Activated CD8-positive, alpha-beta memory T cell treated with anti-CD3 and anti-CD28 coated beads for 36 hours (primary cell): Measurements from ENCODE around the gene ENPEP. TPM values are rescaled to one million over a fixed set of nuclear protein-coding genes. Genes with fewer than 3 reads are reported as not detected.

Source experiments
- CTCF ChIA-PET: fragments of 350-600 bp; sonication (Branson Sonifier 250); formaldehyde crosslinking; loops from one replicate; lab custom pipeline; 2021; ENCODE audit warnings: antibody characterized with exemption; lab: Charles Lee
- POLR2A ChIA-PET: fragments of 350-600 bp; sonication (Branson Sonifier 250); formaldehyde crosslinking; loops from one replicate; lab custom pipeline; 2021; ENCODE audit warnings: antibody characterized with exemption; lab: Charles Lee
- total RNA-seq, 2 experiments: library from RNA; stranded (reverse); gene quantifications; one replicate each; pipeline ENCODE4 v1.2.3, GENCODE V29; 2021

The ENPEP gene
- total RNA-seq, 2 experiments from 2014 or later: not detected

GRCh38 chr4:110510955-110511544 is 35.1 kb downstream of the ENPEP start:
- ChIA-PET POLR2A (no interaction called here), CTCF (interaction anchor here (0.7 to 5.4 kb wide), 5 partner anchors 11 to 512 kb away, joined by 3 to 26 read pairs (median 4); no protein-coding TSS in a partner anchor)

GRCh38 chr4:110512901-110513300 is 36.9 kb downstream of the ENPEP start:
- POLR2A ChIA-PET: no interaction called here
- CTCF ChIA-PET: interaction anchor here (0.6 to 5.4 kb wide), 2 partner anchors 70 to 514 kb away, joined by 3 to 26 read pairs; no protein-coding TSS in a partner anchor

GRCh38 chr4:110514889-110515479 is 39.0 kb downstream of the ENPEP start:
- ChIA-PET CTCF (interaction anchor here (0.6 to 5.4 kb wide), 4 partner anchors 259 to 516 kb away, joined by 3 to 26 read pairs (median 7); no protein-coding TSS in a partner anchor), POLR2A (no interaction called here)

- ChIA-PET CTCF (interaction anchor here (0.9 to 5.4 kb wide), 8 partner anchors 10 to 517 kb away, joined by 3 to 26 read pairs (median 4); no protein-coding TSS in a partner anchor), POLR2A (no interaction called here)
These were observed 39.7 kb downstream of the ENPEP start for GRCh38 chr4:110515676-110516075.

- CTCF ChIA-PET: interaction anchor here (0.9 to 2.4 kb wide), 9 partner anchors 9 to 522 kb away, joined by 3 to 14 read pairs (median 4); no protein-coding TSS in a partner anchor
- POLR2A ChIA-PET: no interaction called here
These were observed 40.4 kb downstream of the ENPEP start for GRCh38 chr4:110516106-110516922.

- ChIA-PET POLR2A (no interaction called here), CTCF (interaction anchor here (1.1 to 1.7 kb wide), 5 partner anchors 18 to 529 kb away, joined by 3 to 6 read pairs (median 4); no protein-coding TSS in a partner anchor)
These were observed 43.0 kb downstream of the ENPEP start for GRCh38 chr4:110518889-110519490.

- POLR2A ChIA-PET: no interaction called here
- CTCF ChIA-PET: no interaction called here
These were observed 44.9 kb downstream of the ENPEP start for GRCh38 chr4:110520886-110521285.

GRCh38 chr4:110526589-110526988 is 50.6 kb downstream of the ENPEP start:
- ChIA-PET CTCF (no interaction called here), POLR2A (no interaction called here)

GRCh38 chr4:110527156-110527555 is 51.2 kb downstream of the ENPEP start:
- CTCF ChIA-PET: no interaction called here
- POLR2A ChIA-PET: no interaction called here

GRCh38 chr4:110532901-110533589 is 57.1 kb downstream of the ENPEP start:
- ChIA-PET CTCF (interaction anchor here (0.7 kb wide), 1 partner anchor 358 kb away, joined by 3 read pairs; no protein-coding TSS in a partner anchor), POLR2A (interaction anchor here (0.6 kb wide), 1 partner anchor 711 kb away, joined by 4 read pairs; no protein-coding TSS in a partner anchor)

GRCh38 chr4:110533590-110533910 is 57.6 kb downstream of the ENPEP start:
- CTCF ChIA-PET: no interaction called here

GRCh38 chr4:110533940-110534339 is 58.0 kb downstream of the ENPEP start:
- POLR2A ChIA-PET: no interaction called here
- CTCF ChIA-PET: no interaction called here

More at GRCh38 chr4:110533590-110533910, 57.6 kb downstream of the ENPEP start:
- POLR2A ChIA-PET: no interaction called here

- CTCF ChIA-PET: no interaction called here
- POLR2A ChIA-PET: no interaction called here
These were observed 64.6 kb downstream of the ENPEP start for GRCh38 chr4:110540581-110540980.

GRCh38 chr4:110540982-110541451 is 65.1 kb downstream of the ENPEP start:
- POLR2A ChIA-PET: no interaction called here
- CTCF ChIA-PET: no interaction called here

- ChIA-PET POLR2A (no interaction called here), CTCF (interaction anchor here (0.6 kb wide), 1 partner anchor 9 kb away, joined by 3 read pairs; no protein-coding TSS in a partner anchor)
These were observed 67.6 kb downstream of the ENPEP start for GRCh38 chr4:110543577-110543976.

GRCh38 chr4:110544594-110544993 is 68.6 kb downstream of the ENPEP start:
- CTCF ChIA-PET: no interaction called here
- POLR2A ChIA-PET: no interaction called here

- CTCF ChIA-PET: no interaction called here
- POLR2A ChIA-PET: no interaction called here
These were observed 74.3 kb downstream of the ENPEP start for GRCh38 chr4:110550260-110550659.

- ChIA-PET CTCF (no interaction called here), POLR2A (no interaction called here)
These were observed 77.2 kb downstream of the ENPEP start for GRCh38 chr4:110553197-110553596.

GRCh38 chr4:110567214-110567613 is 91.3 kb downstream of the ENPEP start:
- CTCF ChIA-PET: no interaction called here
- POLR2A ChIA-PET: no interaction called here
